TTC549 (cell line): ENCODE results near the gene MAGI1.
"Not testable (repeated sequence)": the region's sequence is repeated elsewhere in the genome, so short reads cannot be mapped to it uniquely, and the experiment has no call there.

Experiments used
- FAIRE-seq: peaks from 2 replicates; lab custom pipeline; 2012; peaks lifted over from hg19 to GRCh38; lab: Jason Lieb, UNC

Gene MAGI1

GRCh38 chr3:65617209-65617608, 421.5 kb downstream of the MAGI1 start:
- FAIRE-seq: no peak

- no peak for FAIRE-seq
These were observed 422.2 kb downstream of the MAGI1 start for GRCh38 chr3:65616563-65616962.

GRCh38 chr3:65615329-65615728, 423.4 kb downstream of the MAGI1 start:
- no peak for FAIRE-seq

GRCh38 chr3:65614585-65614984, 424.1 kb downstream of the MAGI1 start:
- FAIRE-seq: no peak

GRCh38 chr3:65607965-65608460, 430.7 kb downstream of the MAGI1 start:
- FAIRE-seq: not testable (repeated sequence)

GRCh38 chr3:65607101-65607500, 431.6 kb downstream of the MAGI1 start:
- no peak for FAIRE-seq

- FAIRE-seq: no peak
These were observed 432.8 kb downstream of the MAGI1 start for GRCh38 chr3:65605876-65606432.

GRCh38 chr3:65604863-65605526, 433.7 kb downstream of the MAGI1 start:
- FAIRE-seq: no peak

- FAIRE-seq: no peak
These were observed 435.1 kb downstream of the MAGI1 start for GRCh38 chr3:65603631-65604030.

- FAIRE-seq: no peak
These were observed 437.8 kb downstream of the MAGI1 start for GRCh38 chr3:65600888-65601287.

- FAIRE-seq: no peak
These were observed 440.7 kb downstream of the MAGI1 start for GRCh38 chr3:65597952-65598413.

- FAIRE-seq: no peak
These were observed 441.3 kb downstream of the MAGI1 start for GRCh38 chr3:65597226-65597951.

GRCh38 chr3:65596571-65597225, 442.0 kb downstream of the MAGI1 start:
- FAIRE-seq: no peak

- FAIRE-seq: no peak
These were observed 442.8 kb downstream of the MAGI1 start for GRCh38 chr3:65596029-65596300.

- no peak for FAIRE-seq
These were observed 443.3 kb downstream of the MAGI1 start for GRCh38 chr3:65595222-65596028.

GRCh38 chr3:65593780-65594752, 444.7 kb downstream of the MAGI1 start:
- FAIRE-seq: no peak

- FAIRE-seq: no peak
These were observed 447.4 kb downstream of the MAGI1 start for GRCh38 chr3:65591313-65591712.

- FAIRE-seq: no peak
These were observed 449.8 kb downstream of the MAGI1 start for GRCh38 chr3:65588884-65589283.

GRCh38 chr3:65587650-65588439, 450.9 kb downstream of the MAGI1 start:
- FAIRE-seq: no peak

- FAIRE-seq: no peak
These were observed 453.8 kb downstream of the MAGI1 start for GRCh38 chr3:65584913-65585312.
